ENCODE results near the gene XRN2. TPM values are rescaled to one million over a fixed set of nuclear protein-coding genes. Genes with fewer than 3 reads are reported as not detected.
A peak's percentile ranks its signal among the peaks of the same experiment; 100 is the strongest.

XRN2 gene
- total and polyA plus RNA-seq, 2 of the 13 experiments (the other 11 are each of a cell fraction or from before 2014, with no cell fraction given), result 90.3 to 171 TPM

DNA sequence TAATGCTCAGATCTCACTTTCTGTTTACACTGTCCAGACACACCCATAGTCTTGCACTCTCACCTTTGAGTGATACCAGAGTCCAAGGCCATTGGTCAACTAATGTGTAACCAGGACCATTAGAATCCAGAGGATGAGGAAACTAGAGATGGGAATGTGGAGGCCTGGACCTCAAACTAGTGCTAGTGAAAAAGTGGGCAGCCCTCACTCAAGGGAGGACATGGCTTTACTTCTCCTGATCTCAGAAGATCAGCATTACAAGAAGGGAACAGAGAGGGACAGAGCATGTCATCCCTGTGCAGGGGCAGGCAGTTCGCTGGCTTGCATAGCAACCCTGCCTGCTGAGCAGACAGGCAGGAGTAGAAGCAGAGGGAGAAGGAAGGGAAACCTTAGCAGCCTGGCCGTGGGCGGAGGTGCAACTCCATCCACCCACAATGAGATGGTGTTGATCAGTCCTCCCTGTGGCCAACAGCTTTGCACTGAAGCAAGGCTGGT is 22.6 kb upstream of the XRN2 start (continued):
- TF ChIP-seq NONO (IDR thresholded peaks at IDR 0.05) (no peak), NONO (CRISPR knock-in tag; conservative IDR thresholded peaks at IDR 0.05) (no peak; the same call in 1 of the 2 replicates), MIER2 (CRISPR knock-in tag; IDR thresholded peaks at IDR 0.05) (peak; percentile 46; the same call in 1 of the 2 replicates), RFX5 (IDR thresholded peaks at IDR 0.05; ENCODE audit: low read depth, low read length) (no peak), ZBTB7B (CRISPR knock-in tag; IDR thresholded peaks at IDR 0.05) (no peak), ZNF44 (CRISPR knock-in tag; IDR thresholded peaks at IDR 0.05) (no peak), SPEN (CRISPR knock-in tag; IDR thresholded peaks at IDR 0.05; ENCODE audit: low read depth) (0 out of 2 replicates have a peak, but pooled peaks have one; percentile 49), RXRB (CRISPR knock-in tag; IDR thresholded peaks at IDR 0.05; ENCODE audit: borderline replicate concordance) (peak; percentile 80), ZNF530 (CRISPR knock-in tag; IDR thresholded peaks at IDR 0.05; ENCODE audit: low read depth) (no peak), AGO2 (optimal IDR thresholded peaks at IDR 0.05; ENCODE audit: low read depth, low read length) (no peak), BORCS8-MEF2B (CRISPR knock-in tag; IDR thresholded peaks at IDR 0.05) (peak; percentile 38; the same call in 1 of the 2 replicates), MTF2 (CRISPR knock-in tag; IDR thresholded peaks at IDR 0.05; ENCODE audit: borderline replicate concordance) (0 out of 2 replicates have a peak, but pooled peaks have one; percentile 47), ISL2 (CRISPR knock-in tag; IDR thresholded peaks at IDR 0.05) (no peak), NFKBIZ (CRISPR knock-in tag; IDR thresholded peaks at IDR 0.05) (no peak; the same call in 1 of the 2 replicates), TRIM24 (CRISPR knock-in tag; IDR thresholded peaks at IDR 0.05) (peak; percentile 81; the same call in 1 of the 2 replicates), SNAPC2 (CRISPR knock-in tag; IDR thresholded peaks at IDR 0.05) (no peak), POLR2G (IDR thresholded peaks at IDR 0.05; ENCODE audit: low read depth, low read length) (no peak), ZNF367 (CRISPR knock-in tag; IDR thresholded peaks at IDR 0.05; ENCODE audit: borderline replicate concordance) (no peak), RXRA (CRISPR knock-in tag; IDR thresholded peaks at IDR 0.05) (peak; percentile 42; the same call in 1 of the 2 replicates), CHD2 (IDR thresholded peaks at IDR 0.05; ENCODE audit: low read depth, low read length) (no peak), ZNF703 (CRISPR knock-in tag; IDR thresholded peaks at IDR 0.05; ENCODE audit: borderline replicate concordance) (no peak), MAFK (conservative IDR thresholded peaks at IDR 0.05 in 1 of 2, IDR thresholded peaks at IDR 0.05 in 1 of 2; ENCODE audit: low read length in 2 of 2) (no peak), ZNF34 (CRISPR knock-in tag; IDR thresholded peaks at IDR 0.05; ENCODE audit: borderline replicate concordance) (no peak), TARDBP (CRISPR knock-in tag; IDR thresholded peaks at IDR 0.05) (no peak), FOXC1 (CRISPR knock-in tag; IDR thresholded peaks at IDR 0.05; ENCODE audit: borderline replicate concordance) (peak; percentile 76; the same call in 1 of the 2 replicates)
- TF ChIP-seq, protein P1, sequence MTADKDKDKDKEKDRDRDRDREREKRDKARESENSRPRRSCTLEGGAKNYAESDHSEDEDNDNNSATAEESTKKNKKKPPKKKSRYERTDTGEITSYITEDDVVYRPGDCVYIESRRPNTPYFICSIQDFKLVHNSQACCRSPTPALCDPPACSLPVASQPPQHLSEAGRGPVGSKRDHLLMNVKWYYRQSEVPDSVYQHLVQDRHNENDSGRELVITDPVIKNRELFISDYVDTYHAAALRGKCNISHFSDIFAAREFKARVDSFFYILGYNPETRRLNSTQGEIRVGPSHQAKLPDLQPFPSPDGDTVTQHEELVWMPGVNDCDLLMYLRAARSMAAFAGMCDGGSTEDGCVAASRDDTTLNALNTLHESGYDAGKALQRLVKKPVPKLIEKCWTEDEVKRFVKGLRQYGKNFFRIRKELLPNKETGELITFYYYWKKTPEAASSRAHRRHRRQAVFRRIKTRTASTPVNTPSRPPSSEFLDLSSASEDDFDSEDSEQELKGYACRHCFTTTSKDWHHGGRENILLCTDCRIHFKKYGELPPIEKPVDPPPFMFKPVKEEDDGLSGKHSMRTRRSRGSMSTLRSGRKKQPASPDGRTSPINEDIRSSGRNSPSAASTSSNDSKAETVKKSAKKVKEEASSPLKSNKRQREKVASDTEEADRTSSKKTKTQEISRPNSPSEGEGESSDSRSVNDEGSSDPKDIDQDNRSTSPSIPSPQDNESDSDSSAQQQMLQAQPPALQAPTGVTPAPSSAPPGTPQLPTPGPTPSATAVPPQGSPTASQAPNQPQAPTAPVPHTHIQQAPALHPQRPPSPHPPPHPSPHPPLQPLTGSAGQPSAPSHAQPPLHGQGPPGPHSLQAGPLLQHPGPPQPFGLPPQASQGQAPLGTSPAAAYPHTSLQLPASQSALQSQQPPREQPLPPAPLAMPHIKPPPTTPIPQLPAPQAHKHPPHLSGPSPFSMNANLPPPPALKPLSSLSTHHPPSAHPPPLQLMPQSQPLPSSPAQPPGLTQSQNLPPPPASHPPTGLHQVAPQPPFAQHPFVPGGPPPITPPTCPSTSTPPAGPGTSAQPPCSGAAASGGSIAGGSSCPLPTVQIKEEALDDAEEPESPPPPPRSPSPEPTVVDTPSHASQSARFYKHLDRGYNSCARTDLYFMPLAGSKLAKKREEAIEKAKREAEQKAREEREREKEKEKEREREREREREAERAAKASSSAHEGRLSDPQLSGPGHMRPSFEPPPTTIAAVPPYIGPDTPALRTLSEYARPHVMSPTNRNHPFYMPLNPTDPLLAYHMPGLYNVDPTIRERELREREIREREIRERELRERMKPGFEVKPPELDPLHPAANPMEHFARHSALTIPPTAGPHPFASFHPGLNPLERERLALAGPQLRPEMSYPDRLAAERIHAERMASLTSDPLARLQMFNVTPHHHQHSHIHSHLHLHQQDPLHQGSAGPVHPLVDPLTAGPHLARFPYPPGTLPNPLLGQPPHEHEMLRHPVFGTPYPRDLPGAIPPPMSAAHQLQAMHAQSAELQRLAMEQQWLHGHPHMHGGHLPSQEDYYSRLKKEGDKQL (CRISPR knock-in tag; IDR thresholded peaks at IDR 0.05; ENCODE audit: low read depth), result no peak
- TF ChIP-seq, protein P2, sequence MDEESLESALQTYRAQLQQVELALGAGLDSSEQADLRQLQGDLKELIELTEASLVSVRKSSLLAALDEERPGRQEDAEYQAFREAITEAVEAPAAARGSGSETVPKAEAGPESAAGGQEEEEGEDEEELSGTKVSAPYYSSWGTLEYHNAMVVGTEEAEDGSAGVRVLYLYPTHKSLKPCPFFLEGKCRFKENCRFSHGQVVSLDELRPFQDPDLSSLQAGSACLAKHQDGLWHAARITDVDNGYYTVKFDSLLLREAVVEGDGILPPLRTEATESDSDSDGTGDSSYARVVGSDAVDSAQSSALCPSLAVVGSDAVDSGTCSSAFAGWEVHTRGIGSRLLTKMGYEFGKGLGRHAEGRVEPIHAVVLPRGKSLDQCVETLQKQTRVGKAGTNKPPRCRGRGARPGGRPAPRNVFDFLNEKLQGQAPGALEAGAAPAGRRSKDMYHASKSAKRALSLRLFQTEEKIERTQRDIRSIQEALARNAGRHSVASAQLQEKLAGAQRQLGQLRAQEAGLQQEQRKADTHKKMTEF (CRISPR knock-in tag; IDR thresholded peaks at IDR 0.05), result peak; percentile 55; the same call in 1 of the 2 replicates

Data from HepG2 (cell line).